ENCODE measurements around the gene CXCL14.

GRCh38 chr5:135584918-135585317 lies 6.1 kb upstream of the CXCL14 start:
- TF ChIP-seq CTCF (IDR thresholded peaks at IDR 0.05) (no peak), POLR2AphosphoS5 (IDR thresholded peaks at IDR 0.05) (no peak)
